Panc1 (cell line): ENCODE results near the gene PLCB1. TPM values are rescaled to one million over a fixed set of nuclear protein-coding genes. Genes with fewer than 3 reads are reported as not detected.

Experiments
- ATAC-seq: fragments of 200-7000 bp; cut with Tn5 transposase; 2 replicates; pipeline ENCODE4 v1.9.1; 2020; ENCODE audit warnings: mild to moderate bottlenecking, moderate library complexity
- BruUV-seq: library from RNA; stranded (reverse); fragments of 400-500 nt; replicated peaks from 2 replicates; lab custom pipeline; 2021; lab: Mats Ljungman, UMichigan
- CTCF ChIA-PET: fragments of 300-600 bp; sonication (Branson Sonifier 250); formaldehyde crosslinking; loops from one replicate; lab custom pipeline; 2022; ENCODE audit warnings: antibody characterized with exemption; lab: Charles Lee
- POLR2A ChIA-PET: fragments of 300-600 bp; sonication (Branson Sonifier 250); formaldehyde crosslinking; loops from one replicate; lab custom pipeline; 2022; ENCODE audit warnings: antibody characterized with exemption; lab: Charles Lee
- DNase-seq: peaks from one replicate; pipeline ENCODE4 v3.0.0-alpha.2; 2010; ENCODE audit warnings: low read depth, low spot score
- H3K27ac ChIP-seq: 2 replicates; pipeline ENCODE4 v1.5.1; 2011; ENCODE audit warnings: mild to moderate bottlenecking, low read length, inconsistent platforms
- H3K27me3 ChIP-seq: fragments of 200-500 bp; sonication (Bioruptor generic); 2 replicates; pipeline ENCODE4 v1.6.0; 2014; ENCODE audit warnings: low read length, inconsistent platforms; ENCODE audit not compliant: control insufficient read depth, insufficient read depth
- H3K36me3 ChIP-seq: fragments of 200-500 bp; sonication (Bioruptor generic); 2 replicates; pipeline ENCODE4 v1.5.1; 2014; ENCODE audit warnings: inconsistent platforms, mild to moderate bottlenecking, low read length, moderate library complexity; ENCODE audit not compliant: control insufficient read depth, insufficient read depth
- H3K4me1 ChIP-seq: 2 replicates; pipeline ENCODE4 v1.5.1; 2011; ENCODE audit warnings: inconsistent platforms, mild to moderate bottlenecking, low read length, moderate library complexity; ENCODE audit not compliant: control insufficient read depth, insufficient read depth
- H3K4me3 ChIP-seq, 2 experiments: 2 replicates each; pipeline ENCODE4 v1.5.1; 2011 to 2012; ENCODE audit warnings: low read depth in 2 of 2, low read length in 2 of 2, mild to moderate bottlenecking in 2 of 2, inconsistent platforms in 1 of 2, moderate library complexity in 1 of 2
- H3K9me3 ChIP-seq: fragments of 200-500 bp; sonication (Bioruptor generic); 2 replicates; pipeline ENCODE4 v1.5.1; 2014; ENCODE audit warnings: low read depth, mild to moderate bottlenecking, inconsistent platforms, low read length, moderate library complexity; ENCODE audit not compliant: control insufficient read depth, insufficient read depth
- POLR2AphosphoS5 ChIP-seq: IDR thresholded peaks from 2 replicates; pipeline ENCODE4 v1.6.1; 2012; ENCODE audit warnings: mild to moderate bottlenecking, low read depth, low read length, moderate library complexity
- REST ChIP-seq, 2 experiments: IDR thresholded peaks; 2 replicates each; pipeline ENCODE4 v1.6.1; 2011 to 2012; ENCODE audit warnings: low read depth in 2 of 2, control low read depth in 1 of 2, low read length in 1 of 2, mild to moderate bottlenecking in 1 of 2, moderate library complexity in 1 of 2; ENCODE audit not compliant: insufficient read depth in 1 of 2
- SIN3A ChIP-seq: IDR thresholded peaks from 2 replicates; pipeline ENCODE4 v1.6.1; 2012; ENCODE audit warnings: low read depth, mild to moderate bottlenecking, low read length, moderate library complexity, borderline replicate concordance; ENCODE audit not compliant: insufficient read depth
- TCF7L2 ChIP-seq: IDR thresholded peaks from 2 replicates; pipeline ENCODE4 v1.6.1; 2011; ENCODE audit warnings: mild to moderate bottlenecking, low read depth, low read length, inconsistent platforms
- in situ Hi-C: cut with HindIII; loops from 2 replicates; pipeline ENCODE4 v1.10.0; 2016; ENCODE audit warnings: low sequenced_read_pairs, low pct_unique_long_range_greater_than_20kb
- intact Hi-C: fragments of 100-400 bp; cut with micrococcal nuclease; formaldehyde crosslinking; loops from one replicate; pipeline ENCODE4 v1.10.0; 2022; ENCODE audit not compliant: unreplicated experiment
- total RNA-seq: library from RNA; stranded (reverse); gene quantifications from one replicate; pipeline ENCODE4 v1.2.1, GENCODE V29; 2021; ENCODE audit not compliant: unreplicated experiment
- TF ChIP-seq, protein P1 (sequence below): fragments of 450-650 bp; IDR thresholded peaks from 2 replicates; pipeline ENCODE4 v1.5.1; 2017; ENCODE audit warnings: mild to moderate bottlenecking

The PLCB1 gene
- total RNA-seq, 1 experiment from 2014 or later, result 0.59 TPM

DNA sequence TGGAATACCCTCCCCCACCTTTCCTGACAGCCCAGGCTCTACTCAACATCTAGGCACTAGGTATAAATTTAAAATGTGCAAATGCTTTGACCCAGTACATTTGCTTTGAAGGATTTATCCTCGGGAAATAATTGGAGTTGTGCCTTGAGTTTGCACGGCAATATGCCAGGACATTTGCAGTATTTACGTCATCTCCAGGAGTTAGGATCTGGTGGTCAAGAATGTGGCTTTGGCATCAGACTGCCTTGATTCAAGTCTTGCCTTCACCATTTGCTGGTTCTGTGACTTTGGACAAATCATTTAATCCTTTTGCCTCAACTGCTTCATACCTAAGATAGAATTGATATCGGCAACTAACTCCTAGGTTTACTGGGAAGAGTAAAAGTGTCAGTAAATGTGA lies 169.6 kb downstream of the PLCB1 start:
- no peak for DNase-seq
- ChIA-PET POLR2A (no interaction called here), CTCF (no interaction called here)
- TF ChIP-seq REST (IDR thresholded peaks at IDR 0.05; ENCODE audit: insufficient read depth in 1 of 2, low read depth in 2 of 2, low read length in 1 of 2), result no peak
- TF ChIP-seq SIN3A, result no peak
- TF ChIP-seq, protein P1, sequence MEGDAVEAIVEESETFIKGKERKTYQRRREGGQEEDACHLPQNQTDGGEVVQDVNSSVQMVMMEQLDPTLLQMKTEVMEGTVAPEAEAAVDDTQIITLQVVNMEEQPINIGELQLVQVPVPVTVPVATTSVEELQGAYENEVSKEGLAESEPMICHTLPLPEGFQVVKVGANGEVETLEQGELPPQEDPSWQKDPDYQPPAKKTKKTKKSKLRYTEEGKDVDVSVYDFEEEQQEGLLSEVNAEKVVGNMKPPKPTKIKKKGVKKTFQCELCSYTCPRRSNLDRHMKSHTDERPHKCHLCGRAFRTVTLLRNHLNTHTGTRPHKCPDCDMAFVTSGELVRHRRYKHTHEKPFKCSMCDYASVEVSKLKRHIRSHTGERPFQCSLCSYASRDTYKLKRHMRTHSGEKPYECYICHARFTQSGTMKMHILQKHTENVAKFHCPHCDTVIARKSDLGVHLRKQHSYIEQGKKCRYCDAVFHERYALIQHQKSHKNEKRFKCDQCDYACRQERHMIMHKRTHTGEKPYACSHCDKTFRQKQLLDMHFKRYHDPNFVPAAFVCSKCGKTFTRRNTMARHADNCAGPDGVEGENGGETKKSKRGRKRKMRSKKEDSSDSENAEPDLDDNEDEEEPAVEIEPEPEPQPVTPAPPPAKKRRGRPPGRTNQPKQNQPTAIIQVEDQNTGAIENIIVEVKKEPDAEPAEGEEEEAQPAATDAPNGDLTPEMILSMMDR, result no peak
- no peak for TF ChIP-seq POLR2AphosphoS5
- TF ChIP-seq TCF7L2, result no peak
- in situ Hi-C loops, result no loop called here
- H3K9me3 ChIP-seq, result no peaks in the 10 kb centered on the region
- no peaks in the 10 kb centered on the region for H3K4me1 ChIP-seq
- ATAC-seq, result no peak
- intact Hi-C loops, result no loop called here
- H3K36me3 ChIP-seq, result no peaks in the 10 kb centered on the region
- no peak overlapping the region for H3K4me3 ChIP-seq
- no TSS peak for BruUV-seq
- H3K27me3 ChIP-seq, result no peaks in the 10 kb centered on the region
- no peak overlapping the region for H3K27ac ChIP-seq

DNA sequence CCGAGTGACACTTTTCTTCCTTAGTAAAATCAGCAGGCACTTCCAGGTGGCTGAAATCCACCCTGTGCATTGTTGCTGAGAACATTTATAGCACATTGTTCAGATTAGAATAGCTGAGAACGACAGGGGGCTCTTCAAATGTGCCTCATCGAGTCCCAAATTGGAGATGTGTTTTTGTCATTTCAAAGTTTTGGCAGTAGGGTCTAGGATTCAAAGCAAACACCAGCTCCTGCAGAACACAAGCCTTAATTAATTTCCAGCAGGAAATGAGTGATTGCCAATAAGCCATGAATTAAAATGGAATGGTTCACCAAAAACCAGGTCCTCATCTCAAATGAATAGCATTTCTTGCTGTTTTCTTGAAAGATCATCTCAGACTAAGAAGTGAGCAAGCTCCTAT lies 171.6 kb downstream of the PLCB1 start:
- intact Hi-C loops, result no loop called here
- ChIA-PET CTCF (no interaction called here), POLR2A (no interaction called here)
- TF ChIP-seq REST (IDR thresholded peaks at IDR 0.05; ENCODE audit: insufficient read depth in 1 of 2, low read depth in 2 of 2, low read length in 1 of 2) (no peak), POLR2AphosphoS5 (no peak), TCF7L2 (no peak), SIN3A (no peak)
- TF ChIP-seq, protein P1, result no peak
- Histone ChIP-seq H3K27ac (no peak overlapping the region), H3K4me3 (no peak overlapping the region), H3K9me3 (no peaks in the 10 kb centered on the region), H3K27me3 (no peaks in the 10 kb centered on the region), H3K4me1 (no peaks in the 10 kb centered on the region), H3K36me3 (no peaks in the 10 kb centered on the region)
- no peak for ATAC-seq
- in situ Hi-C loops, result no loop called here
- BruUV-seq, result no TSS peak
- no peak for DNase-seq
